ENCODE data around the gene SORT1. TPM values are rescaled to one million over a fixed set of nuclear protein-coding genes. Genes with fewer than 3 reads are reported as not detected.

SORT1 gene
- total RNA-seq, 1 experiment from 2014 or later = 9.2 TPM

- TF ChIP-seq EZH2phosphoT487 (IDR thresholded peaks at IDR 0.05; ENCODE audit: borderline replicate concordance, low read length) (no peak), EZH2 (IDR thresholded peaks at IDR 0.05; ENCODE audit: low read length, unreplicated experiment) (no peak), CTCF (conservative IDR thresholded peaks at IDR 0.05; ENCODE audit: low read depth, low read length) (no peak)
- no peaks in the 10 kb centered on the region for H3F3A ChIP-seq (ENCODE audit: low read length, unreplicated experiment)
- H3K9me2 ChIP-seq (replicated peaks; ENCODE audit: low read length) = no peaks in the 10 kb centered on the region
- no peaks in the 10 kb centered on the region for H3K27me3 ChIP-seq (ENCODE audit: low read length)
- peaks cover 21% of the 10 kb centered on the region for H3K4me1 ChIP-seq (ENCODE audit: insufficient read depth, low read length)
- peaks cover 11% of the 10 kb centered on the region for H3K36me3 ChIP-seq (ENCODE audit: low read depth, low read length)
- ChIA-PET POLR2A (ENCODE audit: unreplicated experiment) (no interaction called here), CTCF (no interaction called here)
- peak overlapping the region; percentile 77 for H3K9ac ChIP-seq (ENCODE audit: low read length)
- peak overlapping the region; percentile 96 for H2AFZ ChIP-seq (ENCODE audit: low read length)
- H3K4me2 ChIP-seq (ENCODE audit: low read length) = peak overlapping the region; percentile 89
- DNase-seq = no peak
- H3K4me3 ChIP-seq (ENCODE audit: low read length) = peak overlapping the region; percentile 89
- no peaks in the 10 kb centered on the region for H3K9me3 ChIP-seq (ENCODE audit: low read length)
- H4K20me1 ChIP-seq (ENCODE audit: low read length) = no peaks in the 10 kb centered on the region
- peaks cover 35% of the 10 kb centered on the region for H3K79me2 ChIP-seq (ENCODE audit: low read length)
- peak overlapping the region; percentile 70 for H3K27ac ChIP-seq (ENCODE audit: low read length)
- no TSS peak for BruUV-seq (replicated peaks)
- ATAC-seq = no peak
- intact Hi-C loops (cut with micrococcal nuclease) = loop anchor here (1.0 kb wide), 2 partner anchors 9 to 115 kb away; no protein-coding TSS in a partner anchor
Measured at GRCh38 chr1:109283748-109284600, 113.7 kb downstream of the SORT1 start.

- no peaks in the 10 kb centered on the region for H3F3A ChIP-seq (ENCODE audit: low read length, unreplicated experiment)
- BruUV-seq (replicated peaks) = TSS peak; percentile 79
- peak within 1 kb of the TSS; percentile 77 for H3K9ac ChIP-seq (ENCODE audit: low read length)
- H3K36me3 ChIP-seq (ENCODE audit: low read depth, low read length) = peaks cover 11% of the 10 kb centered on the region
- H3K27me3 ChIP-seq (ENCODE audit: low read length) = no peaks in the 10 kb centered on the region
- peaks cover 23% of the 10 kb centered on the region for H3K4me1 ChIP-seq (ENCODE audit: insufficient read depth, low read length)
- ChIA-PET POLR2A (ENCODE audit: unreplicated experiment) (interaction anchor here (0.5 to 1.0 kb wide), 3 partner anchors 8 to 142 kb away, joined by 3 to 6 read pairs (median 3); no protein-coding TSS in a partner anchor), CTCF (interaction anchor here (0.6 to 1.0 kb wide), 2 partner anchors 116 to 145 kb away, joined by 3 to 4 read pairs; no protein-coding TSS in a partner anchor)
- no peaks in the 10 kb centered on the region for H4K20me1 ChIP-seq (ENCODE audit: low read length)
- peak within 1 kb of the TSS; percentile 70 for H3K27ac ChIP-seq (ENCODE audit: low read length)
- H2AFZ ChIP-seq (ENCODE audit: low read length) = peak within 1 kb of the TSS; percentile 96
- H3K4me3 ChIP-seq (ENCODE audit: low read length) = peak within 1 kb of the TSS; percentile 89
- H3K9me3 ChIP-seq (ENCODE audit: low read length) = no peaks in the 10 kb centered on the region
- H3K4me2 ChIP-seq (ENCODE audit: low read length) = peak within 1 kb of the TSS; percentile 89
- ATAC-seq = peak; percentile 95
- DNase-seq = peak; percentile 96
- TF ChIP-seq EZH2phosphoT487 (IDR thresholded peaks at IDR 0.05; ENCODE audit: borderline replicate concordance, low read length) (no peak), CTCF (conservative IDR thresholded peaks at IDR 0.05; ENCODE audit: low read depth, low read length) (peak; percentile 46)
- H3K79me2 ChIP-seq (ENCODE audit: low read length) = peaks cover 35% of the 10 kb centered on the region
- no peaks in the 10 kb centered on the region for H3K9me2 ChIP-seq (replicated peaks; ENCODE audit: low read length)
- intact Hi-C loops (cut with micrococcal nuclease) = loop anchor here (1.0 kb wide), 2 partner anchors 8 to 116 kb away; no protein-coding TSS in a partner anchor
Measured at GRCh38 chr1:109282952-109283747, 114.6 kb downstream of the SORT1 start, which contains the start of gene PSRC1. TSS of gene PSRC1 (minus strand) at chr1:109283145.
